AG04449 (cell line): Measurements from ENCODE around the gene AP2B1.
A peak's percentile ranks its signal among the peaks of the same experiment; 100 is the strongest.

Source experiments
- CTCF ChIA-PET: fragments of 350-600 bp; formaldehyde crosslinking; extraction: SDS; loops from one replicate; lab custom pipeline; 2021; ENCODE audit warnings: antibody characterized with exemption; lab: Yijun Ruan, JAX
- POLR2A ChIA-PET: fragments of 400-600, 350-600 bp; formaldehyde crosslinking; extraction: SDS; loops from one replicate; lab custom pipeline; 2020; ENCODE audit warnings: antibody characterized with exemption, inconsistent platforms; lab: Yijun Ruan, JAX
- DNase-seq: peaks from one replicate; pipeline ENCODE4 v3.0.0-alpha.2; 2010; ENCODE audit warnings: low read depth, low spot score
- H3K4me3 ChIP-seq: 2 replicates; pipeline ENCODE4 v1.5.1; 2011; ENCODE audit warnings: low read depth, mild to moderate bottlenecking, control low read depth, low read length
- CTCF ChIP-seq: IDR thresholded peaks from one replicate; pipeline ENCODE4 v1.5.1; 2011; ENCODE audit warnings: mild to moderate bottlenecking, moderate library complexity, low read length, control low read depth, inconsistent platforms; ENCODE audit not compliant: insufficient read depth; ENCODE audit errors: missing control alignments

AP2B1 gene

GRCh38 chr17:35578197-35578928, 8.8 kb upstream of the AP2B1 start, which contains the start of gene PEX12:
PEX12 (minus strand) TSS chr17:35578571; CDS start chr17:35578021, 550 bp downstream.
- CTCF ChIA-PET, result interaction anchor here (0.7 to 2.3 kb wide), 6 partner anchors 17 to 267 kb away, joined by 3 to 15 read pairs (median 4); no protein-coding TSS in a partner anchor
- peak within 1 kb of the TSS; percentile 83 for H3K4me3 ChIP-seq
- POLR2A ChIA-PET, result interaction anchor here (0.9 to 2.1 kb wide), 7 partner anchors 8 to 333 kb away, joined by 3 to 18 read pairs (median 4); partner anchors contain the start of genes AP2B1 and SLFN11
- no peak for TF ChIP-seq CTCF
- DNase-seq, result no peak

GRCh38 chr17:35578929-35579432, 8.1 kb upstream of the AP2B1 start:
- no peak for TF ChIP-seq CTCF
- ChIA-PET POLR2A (interaction anchor here (0.9 to 2.1 kb wide), 7 partner anchors 8 to 334 kb away, joined by 3 to 18 read pairs (median 4); partner anchors contain the start of genes AP2B1 and SLFN11), CTCF (interaction anchor here (0.6 to 2.3 kb wide), 8 partner anchors 16 to 268 kb away, joined by 3 to 15 read pairs (median 3); no protein-coding TSS in a partner anchor)
- H3K4me3 ChIP-seq, result peak overlapping the region; percentile 83
- no peak for DNase-seq

- no peak overlapping the region for H3K4me3 ChIP-seq
- DNase-seq, result no peak
- POLR2A ChIA-PET, result no interaction called here
- TF ChIP-seq CTCF, result no peak
- CTCF ChIA-PET, result no interaction called here
These were observed 3.1 kb upstream of the AP2B1 start for GRCh38 chr17:35584061-35584460.

GRCh38 chr17:35586569-35587073, 501 bp upstream of the AP2B1 start:
- TF ChIP-seq CTCF, result no peak
- POLR2A ChIA-PET, result interaction anchor here (0.7 to 1.5 kb wide), 2 partner anchors 8 to 321 kb away, joined by 3 to 18 read pairs; partner anchors contain the start of gene PEX12
- peak overlapping the region; percentile 96 for H3K4me3 ChIP-seq
- DNase-seq, result no peak
- CTCF ChIA-PET, result interaction anchor here (0.7 to 1.3 kb wide), 4 partner anchors 10 to 274 kb away, joined by 3 to 4 read pairs (median 3); no protein-coding TSS in a partner anchor

GRCh38 chr17:35588196-35588920, 1.2 kb downstream of the AP2B1 start:
- peak; percentile 46 for DNase-seq
- CTCF ChIA-PET, result interaction anchor here (0.7 to 1.7 kb wide), 6 partner anchors 23 to 499 kb away, joined by 3 to 9 read pairs (median 6); no protein-coding TSS in a partner anchor
- peak overlapping the region; percentile 96 for H3K4me3 ChIP-seq
- no peak for TF ChIP-seq CTCF
- POLR2A ChIA-PET, result interaction anchor here (0.6 to 1.6 kb wide), 3 partner anchors 10 to 346 kb away, joined by 3 to 5 read pairs (median 4); partner anchors contain the start of genes PEX12 and SLFN5
